ENCODE data around the gene OR2AJ1. TPM values are rescaled to one million over a fixed set of nuclear protein-coding genes. Genes with fewer than 3 reads are reported as not detected.
"Not testable (repeated sequence)": the region's sequence is repeated elsewhere in the genome, so short reads cannot be mapped to it uniquely, and the experiment has no call there.

OR2AJ1 gene
- total RNA-seq, 2 experiments from 2014 or later, result not detected

DNA sequence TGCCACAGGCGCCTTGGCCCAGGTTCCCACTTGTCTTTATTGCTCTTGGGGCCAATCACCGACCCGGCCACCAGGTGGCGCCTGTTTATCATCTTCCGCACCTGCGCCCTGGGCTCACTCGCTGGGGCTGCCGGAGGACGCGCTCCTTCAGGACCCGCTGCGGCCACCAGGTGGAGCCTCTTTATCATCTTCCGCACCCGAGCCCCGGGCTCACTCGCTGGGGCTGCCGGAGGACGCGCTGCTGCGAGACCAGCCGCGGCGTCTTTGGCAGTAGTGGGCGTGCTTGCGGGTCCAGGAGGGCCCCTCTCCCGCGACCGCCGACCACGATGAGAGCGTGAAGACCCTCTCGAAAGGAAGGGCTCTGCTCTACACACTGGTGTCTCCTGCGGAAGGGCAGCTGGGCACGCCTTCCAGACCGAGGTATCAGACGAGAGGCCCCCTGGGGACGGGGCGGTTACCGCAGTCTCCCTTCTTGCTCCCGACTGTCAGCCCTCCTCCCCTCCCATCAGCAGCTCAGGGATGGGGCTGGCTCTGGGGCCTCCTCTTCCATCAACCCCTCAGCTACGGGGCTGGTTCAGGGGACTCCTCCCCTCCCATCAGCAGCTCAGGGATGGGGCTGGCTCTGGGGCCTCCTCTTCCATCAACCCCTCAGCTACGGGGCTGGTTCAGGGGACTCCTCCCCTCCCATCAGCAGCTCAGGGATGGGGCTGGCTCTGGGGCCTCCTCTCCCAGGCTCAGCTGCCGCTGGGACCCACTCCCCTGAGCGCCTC lies 12.5 kb downstream of the OR2AJ1 start:
- POLR2A ChIA-PET, result interaction anchor here (0.7 kb wide), 1 partner anchor 1142 kb away, joined by 4 read pairs; no protein-coding TSS in a partner anchor
- H3K27ac ChIP-seq (ENCODE audit: low read depth, low read length, poor library complexity, severe bottlenecking); H3K79me2 ChIP-seq (ENCODE audit: insufficient read depth, low read depth, low read length); H3K9me2 ChIP-seq (ENCODE audit: insufficient read depth, low read length); BruUV-seq (replicated peaks); H3K36me3 ChIP-seq (ENCODE audit: insufficient read depth, low read length); CTCF ChIA-PET (ENCODE audit: unreplicated experiment); H3K9me3 ChIP-seq (ENCODE audit: low read length); H3K4me1 ChIP-seq (ENCODE audit: insufficient read depth, low read length, poor library complexity, severe bottlenecking); H4K20me1 ChIP-seq (ENCODE audit: insufficient read depth, low read length): not testable (repeated sequence)
- peak overlapping the region; percentile 78; the same call in 1 of the 2 replicates for H2AFZ ChIP-seq (ENCODE audit: low read length)
- TF ChIP-seq CTCF (conservative IDR thresholded peaks at IDR 0.05; ENCODE audit: low read length), result peak; percentile 82
- intact Hi-C loops (cut with micrococcal nuclease; ENCODE audit: unreplicated experiment), result loop anchor here (10.0 kb wide), 1 partner anchor 208 kb away; the partner anchor contains the start of gene OR2M5
- H3K4me2 ChIP-seq (ENCODE audit: low read length), result peak overlapping the region; percentile 58; the same call in 1 of the 2 replicates
- DNase-seq (ENCODE audit: low spot score), result peak; percentile 82
- H3K4me3 ChIP-seq (ENCODE audit: low read depth, low read length, poor library complexity, severe bottlenecking), result peak overlapping the region; percentile 65

- Histone ChIP-seq H3K79me2 (ENCODE audit: insufficient read depth, low read depth, low read length) (no peaks in the 10 kb centered on the region), H3K4me1 (ENCODE audit: insufficient read depth, low read length, poor library complexity, severe bottlenecking) (no peaks in the 10 kb centered on the region), H3K4me2 (ENCODE audit: low read length) (no peak overlapping the region), H3K9me3 (ENCODE audit: low read length) (no peaks in the 10 kb centered on the region), H3K9me2 (ENCODE audit: insufficient read depth, low read length) (no peaks in the 10 kb centered on the region), H3K36me3 (ENCODE audit: insufficient read depth, low read length) (no peaks in the 10 kb centered on the region), H3K4me3 (ENCODE audit: low read depth, low read length, poor library complexity, severe bottlenecking) (no peak overlapping the region), H2AFZ (ENCODE audit: low read length) (no peak overlapping the region), H3K27ac (ENCODE audit: low read depth, low read length, poor library complexity, severe bottlenecking) (no peak overlapping the region), H4K20me1 (ENCODE audit: insufficient read depth, low read length) (no peaks in the 10 kb centered on the region)
- TF ChIP-seq EZH2phosphoT487 (IDR thresholded peaks at IDR 0.05; ENCODE audit: borderline replicate concordance, low read depth, low read length) (no peak), CTCF (conservative IDR thresholded peaks at IDR 0.05; ENCODE audit: low read length) (no peak)
- no TSS peak for BruUV-seq (replicated peaks)
- intact Hi-C loops (cut with micrococcal nuclease; ENCODE audit: unreplicated experiment), result no loop called here
- ChIA-PET POLR2A (no interaction called here), CTCF (ENCODE audit: unreplicated experiment) (no interaction called here)
- DNase-seq (ENCODE audit: low spot score), result no peak
These were observed 17.9 kb downstream of the OR2AJ1 start for GRCh38 chr1:247942624-247943023.

GRCh38 chr1:247948558-247948957 lies 23.9 kb downstream of the OR2AJ1 start, which contains the start of gene OR2L8:
Gene OR2L8 (plus strand): TSS chr1:247948858. CDS start chr1:247948858, 0 bp downstream.
- Histone ChIP-seq H3K36me3 (ENCODE audit: insufficient read depth, low read length) (no peaks in the 10 kb centered on the region), H3K4me1 (ENCODE audit: insufficient read depth, low read length, poor library complexity, severe bottlenecking) (no peaks in the 10 kb centered on the region), H3K4me3 (ENCODE audit: low read depth, low read length, poor library complexity, severe bottlenecking) (no peak within 1 kb of the TSS), H3K9me3 (ENCODE audit: low read length) (no peaks in the 10 kb centered on the region), H3K27ac (ENCODE audit: low read depth, low read length, poor library complexity, severe bottlenecking) (no peak within 1 kb of the TSS), H3K4me2 (ENCODE audit: low read length) (no peak within 1 kb of the TSS), H4K20me1 (ENCODE audit: insufficient read depth, low read length) (no peaks in the 10 kb centered on the region), H3K9me2 (ENCODE audit: insufficient read depth, low read length) (no peaks in the 10 kb centered on the region), H3K79me2 (ENCODE audit: insufficient read depth, low read depth, low read length) (no peaks in the 10 kb centered on the region), H2AFZ (ENCODE audit: low read length) (no peak within 1 kb of the TSS)
- POLR2A ChIA-PET, result no interaction called here
- intact Hi-C loops (cut with micrococcal nuclease; ENCODE audit: unreplicated experiment), result no loop called here
- CTCF ChIA-PET (ENCODE audit: unreplicated experiment), result no interaction called here
- no TSS peak for BruUV-seq (replicated peaks)
- DNase-seq (ENCODE audit: low spot score), result no peak
- TF ChIP-seq CTCF (conservative IDR thresholded peaks at IDR 0.05; ENCODE audit: low read length) (no peak), EZH2phosphoT487 (IDR thresholded peaks at IDR 0.05; ENCODE audit: borderline replicate concordance, low read depth, low read length) (no peak)
